Colonic mucosa (tissue), 4 donors: ENCODE data around the gene VANGL1. TPM values are rescaled to one million over a fixed set of nuclear protein-coding genes. Genes with fewer than 3 reads are reported as not detected.

ENCODE experiments used
- DNase-seq: peaks from one replicate; pipeline ENCODE4 v3.0.0-alpha.2; 2020
- H3K27ac ChIP-seq: fragments of 200-600 bp; one replicate; pipeline ENCODE4 v1.8.0; 2021
- H3K27me3 ChIP-seq: fragments of 200-600 bp; one replicate; pipeline ENCODE4 v1.8.0; 2021
- H3K36me3 ChIP-seq: fragments of 200-600 bp; one replicate; pipeline ENCODE4 v1.8.0; 2021
- H3K4me1 ChIP-seq: fragments of 200-600 bp; one replicate; pipeline ENCODE4 v1.8.0; 2021; ENCODE audit warnings: mild to moderate bottlenecking
- H3K4me3 ChIP-seq: fragments of 200-600 bp; one replicate; pipeline ENCODE4 v1.8.0; 2021
- H3K9ac ChIP-seq, 2 donors: one replicate each; pipeline ENCODE4 v1.7.0; 2013; ENCODE audit warnings: control low read depth in 2 of 2, low read depth in 2 of 2, low read length in 2 of 2
- H3K9me3 ChIP-seq: fragments of 200-600 bp; one replicate; pipeline ENCODE4 v1.8.0; 2021
- intact Hi-C: fragments of 100-400 bp; cut with DNase I; formaldehyde crosslinking; loops from one replicate; pipeline ENCODE4 v1.14.1; 2022
- total RNA-seq, 2 donors: library from RNA; stranded (reverse); fragmentation: NEBNext Ultra II Directional in 1 of 2; extraction: Animal tissue kit (Norgen Biotek cat#: 25700) in 1 of 2; gene quantifications; one replicate each; pipeline ENCODE4 v1.2.1, GENCODE V29; 2021
- TF ChIP-seq, protein P1 (sequence below): fragments of 200-600 bp; IDR thresholded peaks from one replicate; pipeline ENCODE4 v1.8.0; 2022; ENCODE audit warnings: antibody characterized with exemption, mild to moderate bottlenecking
- donor health status: healthy.
- donor health status: DM: no; HTN: no; CAD: no.
- donor health status: DM: no; HTN: no; CAD: no.

Gene VANGL1
- total RNA-seq, 2 donors from 2014 or later: 14.7 to 23.8 TPM

DNA sequence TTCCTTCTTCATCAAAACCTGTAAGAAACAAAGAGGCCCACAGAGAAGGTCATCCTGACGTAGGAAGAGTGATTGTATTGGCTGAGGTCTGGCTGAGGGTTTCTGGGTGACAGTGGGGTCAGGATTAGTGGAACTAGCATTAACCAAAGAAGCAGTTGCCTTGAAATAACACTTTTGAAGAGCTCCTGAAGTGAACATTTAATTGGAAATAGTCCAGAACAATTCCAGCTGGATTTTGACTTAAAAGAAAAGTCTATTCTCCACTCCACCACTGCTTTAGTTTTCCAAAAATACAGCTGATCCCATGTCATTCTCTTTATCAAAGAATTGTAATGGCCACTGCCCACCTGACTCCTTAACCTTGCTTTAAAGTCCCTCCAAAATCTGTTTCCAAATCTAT, 99.0 kb downstream of the VANGL1 start:
- Histone ChIP-seq H3K4me3 (no peak overlapping the region), H3K27ac (no peak overlapping the region), H3K4me1 (no peaks in the 10 kb centered on the region), H3K36me3 (no peaks in the 10 kb centered on the region), H3K27me3 (no peaks in the 10 kb centered on the region), H3K9me3 (no peaks in the 10 kb centered on the region), H3K9ac (no peak overlapping the region)
- intact Hi-C loops: no loop called here
- TF ChIP-seq, protein P1, sequence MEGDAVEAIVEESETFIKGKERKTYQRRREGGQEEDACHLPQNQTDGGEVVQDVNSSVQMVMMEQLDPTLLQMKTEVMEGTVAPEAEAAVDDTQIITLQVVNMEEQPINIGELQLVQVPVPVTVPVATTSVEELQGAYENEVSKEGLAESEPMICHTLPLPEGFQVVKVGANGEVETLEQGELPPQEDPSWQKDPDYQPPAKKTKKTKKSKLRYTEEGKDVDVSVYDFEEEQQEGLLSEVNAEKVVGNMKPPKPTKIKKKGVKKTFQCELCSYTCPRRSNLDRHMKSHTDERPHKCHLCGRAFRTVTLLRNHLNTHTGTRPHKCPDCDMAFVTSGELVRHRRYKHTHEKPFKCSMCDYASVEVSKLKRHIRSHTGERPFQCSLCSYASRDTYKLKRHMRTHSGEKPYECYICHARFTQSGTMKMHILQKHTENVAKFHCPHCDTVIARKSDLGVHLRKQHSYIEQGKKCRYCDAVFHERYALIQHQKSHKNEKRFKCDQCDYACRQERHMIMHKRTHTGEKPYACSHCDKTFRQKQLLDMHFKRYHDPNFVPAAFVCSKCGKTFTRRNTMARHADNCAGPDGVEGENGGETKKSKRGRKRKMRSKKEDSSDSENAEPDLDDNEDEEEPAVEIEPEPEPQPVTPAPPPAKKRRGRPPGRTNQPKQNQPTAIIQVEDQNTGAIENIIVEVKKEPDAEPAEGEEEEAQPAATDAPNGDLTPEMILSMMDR: no peak
- DNase-seq: no peak

DNA sequence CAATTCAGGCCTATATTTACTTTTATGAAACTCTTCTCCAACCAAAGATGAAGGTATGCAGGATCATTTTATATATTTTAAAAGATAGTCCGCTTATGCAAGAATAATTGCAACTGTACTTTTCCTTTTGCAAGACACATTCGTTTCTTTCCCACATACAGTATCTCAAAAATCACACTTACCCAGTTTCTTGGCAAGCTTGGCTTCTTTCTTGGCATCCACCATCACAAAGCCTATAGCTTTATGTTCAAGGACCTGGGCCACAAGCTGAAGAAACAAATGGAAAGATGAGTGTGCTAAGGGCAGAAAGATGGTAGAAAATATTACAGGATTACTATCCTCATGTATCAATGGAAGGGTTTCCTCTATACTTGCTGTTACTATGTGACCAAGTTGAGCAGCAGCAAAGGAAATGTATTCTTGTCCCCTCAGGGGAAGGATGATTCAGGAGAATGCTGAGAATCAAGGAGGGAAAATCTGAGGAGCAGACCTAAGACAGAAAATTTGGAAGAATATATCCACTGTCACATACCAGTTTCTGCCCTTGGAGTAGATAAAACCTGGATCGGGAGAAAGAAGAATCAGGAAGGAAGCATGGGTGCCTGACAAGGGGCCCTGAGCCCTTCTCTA, 103.0 kb downstream of the VANGL1 start:
- H3K4me3 ChIP-seq: no peak overlapping the region
- DNase-seq: no peak
- intact Hi-C loops: no loop called here
- H3K4me1 ChIP-seq: no peaks in the 10 kb centered on the region
- H3K27me3 ChIP-seq: no peaks in the 10 kb centered on the region
- no peak overlapping the region for H3K27ac ChIP-seq
- no peak overlapping the region for H3K9ac ChIP-seq
- H3K9me3 ChIP-seq: no peaks in the 10 kb centered on the region
- TF ChIP-seq, protein P1: no peak
- no peaks in the 10 kb centered on the region for H3K36me3 ChIP-seq

DNA sequence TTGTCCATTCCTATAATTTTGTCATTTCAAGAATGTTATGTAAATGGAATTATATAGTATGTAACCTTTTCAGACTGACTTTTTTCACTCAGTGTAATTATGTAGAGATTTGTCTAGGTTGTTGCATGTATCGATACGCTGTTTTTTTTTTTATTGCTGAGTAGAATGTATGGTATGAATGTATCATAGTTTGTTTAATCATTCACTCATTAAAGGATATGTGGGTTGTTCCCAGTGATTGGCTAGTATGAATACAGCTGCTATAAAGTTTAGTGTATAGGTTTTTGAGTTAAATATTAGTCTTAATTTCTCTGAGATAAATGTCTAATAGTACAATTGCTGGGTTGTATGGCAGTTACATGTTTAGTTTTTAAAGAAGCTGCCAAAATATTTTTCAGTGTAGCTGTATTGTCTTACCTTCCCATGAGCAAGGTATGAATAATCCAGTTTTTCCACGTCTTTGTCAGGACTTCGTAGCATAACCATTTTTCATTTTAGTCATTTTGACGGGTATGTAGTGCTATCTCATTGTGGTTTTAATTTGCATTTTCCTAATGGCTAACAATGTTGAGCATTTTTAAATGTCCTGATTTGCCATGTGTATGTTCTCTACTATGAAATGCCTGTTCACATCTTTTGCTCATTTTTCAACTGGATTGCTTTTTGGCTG, 104.4 kb downstream of the VANGL1 start:
- Histone ChIP-seq H3K9ac (no peak overlapping the region), H3K27me3 (no peaks in the 10 kb centered on the region), H3K36me3 (no peaks in the 10 kb centered on the region), H3K4me1 (no peaks in the 10 kb centered on the region), H3K9me3 (no peaks in the 10 kb centered on the region), H3K4me3 (no peak overlapping the region), H3K27ac (no peak overlapping the region)
- no peak for DNase-seq
- TF ChIP-seq, protein P1: no peak
- intact Hi-C loops: no loop called here

Other genes with a start within 250 kb of the VANGL1 start
- gene CASQ2, start 126.7 kb downstream of the VANGL1 start, total RNA-seq: 10 to 100 TPM in 1 of 2 donors, under 1 TPM in 1; 0.22 to 10.5 TPM
- gene NHLH2, start 199.2 kb downstream of the VANGL1 start, total RNA-seq: not detected